Esophagus muscularis mucosa (tissue), 4 donors: ENCODE results near the gene HTRA1. TPM values are rescaled to one million over a fixed set of nuclear protein-coding genes. Genes with fewer than 3 reads are reported as not detected.
A peak's percentile ranks its signal among the peaks of the same experiment; 100 is the strongest.

Experiments used
- DNase-seq: peaks from one replicate; pipeline ENCODE4 v3.0.0-alpha.2; 2017; ENCODE audit errors: extremely low spot score
- H3K27ac ChIP-seq, 4 donors: fragments of 200-600 bp; sonication (generic); replicated peaks in 1 of 4; 1 replicate in 3 of 4; 2 replicates in 1 of 4; pipeline ENCODE4 v1.5.1; 2016 to 2019; ENCODE audit warnings: mild to moderate bottlenecking in 1 of 4
- H3K27me3 ChIP-seq, 4 donors: fragments of 200-600 bp; sonication (generic); one replicate each; pipeline versions ENCODE4 v1.5.1 to v1.6.0; 2016 to 2019
- H3K36me3 ChIP-seq, 4 donors: fragments of 200-600 bp; sonication (generic); one replicate each; pipeline ENCODE4 v1.5.1; 2016 to 2019
- H3K4me1 ChIP-seq, 4 donors: fragments of 200-600 bp; sonication (generic); one replicate each; pipeline ENCODE4 v1.5.1; 2016 to 2019
- H3K4me3 ChIP-seq, 4 donors: fragments of 200-600 bp; sonication (generic); 1 replicate in 2 of 4; 2 replicates in 2 of 4; pipeline ENCODE4 v1.5.1; 2016 to 2019; ENCODE audit warnings: mild to moderate bottlenecking in 4 of 4, moderate library complexity in 1 of 4
- H3K9me3 ChIP-seq, 4 donors: fragments of 200-600 bp; sonication (generic); 1 replicate in 3 of 4; 2 replicates in 1 of 4; pipeline ENCODE4 v1.5.1; 2016 to 2019
- CTCF ChIP-seq, 3 experiments: fragments of 200-600 bp in 2 of 3; fragments of 450-650 bp in 1 of 3; sonication (generic) in 2 of 3; IDR thresholded peaks; one replicate each; pipeline ENCODE4 v1.5.1; 2017 to 2019; ENCODE audit warnings: antibody characterized with exemption in 3 of 3, mild to moderate bottlenecking in 2 of 3, moderate library complexity in 1 of 3
- EP300 ChIP-seq: sonication (generic); formaldehyde crosslinking; IDR thresholded peaks from one replicate; pipeline ENCODE4 v1.6.1; 2017; ENCODE audit warnings: antibody characterized with exemption
- POLR2A ChIP-seq: fragments of 450-650 bp; IDR thresholded peaks from one replicate; pipeline ENCODE4 v1.6.1; 2017; ENCODE audit warnings: antibody characterized with exemption, moderate library complexity, mild to moderate bottlenecking, low read depth
- POLR2AphosphoS5 ChIP-seq, 2 donors: sonication (generic); formaldehyde crosslinking; IDR thresholded peaks; one replicate each; pipeline ENCODE4 v1.6.1; 2017; ENCODE audit warnings: antibody characterized with exemption in 2 of 2
- WGBS: methylation state at CpG from one replicate; pipeline ENCODE4 v1.1.5; 2018; 5-methylcytosine and 5-hydroxymethylcytosine counted together
- intact Hi-C: fragments of 100-400 bp; cut with DNase I; formaldehyde crosslinking; loops from one replicate; pipeline ENCODE4 v1.15.1; 2023
- total RNA-seq, 4 donors: library from RNA; depleted of rRNA; stranded (reverse); fragments of >200 nt; gene quantifications; one replicate each; pipeline versions ENCODE4 v1.1.0 to v1.2.1, GENCODE V29; 2016

HTRA1 gene
- total RNA-seq, 4 donors from 2014 or later, result 101 to 146 (median 109) TPM

- DNase-seq, result no peak
- WGBS, result 40% methylated on average over 3 of the region's 3 CpGs
These were observed 41.3 kb upstream of the HTRA1 start for GRCh38 chr10:122419876-122420623.

GRCh38 chr10:122420624-122421007 is 40.7 kb upstream of the HTRA1 start:
- 67% methylated on average over 3 of the region's 3 CpGs for WGBS
- intact Hi-C loops, result no loop called here
- no peak overlapping the region for H3K4me3 ChIP-seq

More at GRCh38 chr10:122419876-122420623, 41.3 kb upstream of the HTRA1 start:
- intact Hi-C loops, result loop anchor here (5.0 kb wide), 1 partner anchor 38 kb away; no protein-coding TSS in a partner anchor
- no peak for TF ChIP-seq EP300
- TF ChIP-seq POLR2AphosphoS5 (IDR thresholded peaks at IDR 0.05), result peak; percentile 68 to 79
- H3K27ac ChIP-seq, result peak overlapping the region; percentile 70 to 79 (median 74)
- no peaks in the 10 kb centered on the region for H3K9me3 ChIP-seq
- no peaks in the 10 kb centered on the region for H3K27me3 ChIP-seq
- peaks cover 37 to 61% (median 52%) of the 10 kb centered on the region in 4 donors for H3K4me1 ChIP-seq
- H3K36me3 ChIP-seq, result peaks cover 0 to 57% (median 17%) of the 10 kb centered on the region in 4 donors
- H3K4me3 ChIP-seq, result no peak overlapping the region

GRCh38 chr10:122421054-122421625 is 40.2 kb upstream of the HTRA1 start:
- Histone ChIP-seq H3K36me3 (peaks cover 0 to 53% (median 12%) of the 10 kb centered on the region in 4 donors), H3K4me1 (peaks cover 37 to 61% (median 52%) of the 10 kb centered on the region in 4 donors), H3K9me3 (no peaks in the 10 kb centered on the region), H3K4me3 (no peak overlapping the region), H3K27ac (peak overlapping the region; percentile 70 to 79 (median 74)), H3K27me3 (no peaks in the 10 kb centered on the region)
- no peak for DNase-seq
- WGBS, result 64% methylated on average over 3 of the region's 3 CpGs
- intact Hi-C loops, result no loop called here
- peak in 1 of 2 donors; percentile 20 for TF ChIP-seq POLR2AphosphoS5 (IDR thresholded peaks at IDR 0.05)
- TF ChIP-seq POLR2A, result no peak

More at GRCh38 chr10:122420624-122421007, 40.7 kb upstream of the HTRA1 start:
- Histone ChIP-seq H3K36me3 (peaks cover 0 to 58% (median 17%) of the 10 kb centered on the region in 4 donors), H3K27me3 (no peaks in the 10 kb centered on the region), H3K9me3 (no peaks in the 10 kb centered on the region), H3K4me1 (peaks cover 37 to 61% (median 52%) of the 10 kb centered on the region in 4 donors), H3K27ac (peak overlapping the region; percentile 70 to 79 (median 74))
- TF ChIP-seq CTCF (IDR thresholded peaks at IDR 0.05) (no peak), EP300 (no peak), POLR2AphosphoS5 (IDR thresholded peaks at IDR 0.05) (no peak), POLR2A (no peak)
- DNase-seq, result no peak

GRCh38 chr10:122421742-122422141 is 39.6 kb upstream of the HTRA1 start:
- H3K4me1 ChIP-seq, result peaks cover 35 to 61% (median 52%) of the 10 kb centered on the region in 4 donors
- intact Hi-C loops, result no loop called here
- no peaks in the 10 kb centered on the region for H3K9me3 ChIP-seq
- H3K4me3 ChIP-seq, result no peak overlapping the region
- peak overlapping the region; percentile 70 to 79 (median 74) for H3K27ac ChIP-seq
- H3K36me3 ChIP-seq, result peaks cover 0 to 49% (median 8%) of the 10 kb centered on the region in 4 donors
- TF ChIP-seq POLR2AphosphoS5 (IDR thresholded peaks at IDR 0.05) (no peak), POLR2A (no peak), EP300 (no peak), CTCF (IDR thresholded peaks at IDR 0.05) (no peak)
- DNase-seq, result no peak
- H3K27me3 ChIP-seq, result no peaks in the 10 kb centered on the region

GRCh38 chr10:122422266-122422989 is 38.9 kb upstream of the HTRA1 start:
- Histone ChIP-seq H3K4me3 (no peak overlapping the region), H3K27me3 (no peaks in the 10 kb centered on the region), H3K4me1 (peaks cover 32 to 61% (median 52%) of the 10 kb centered on the region in 4 donors), H3K36me3 (peaks cover 0 to 51% (median 13%) of the 10 kb centered on the region in 4 donors), H3K27ac (peak overlapping the region; percentile 70 to 79 (median 74)), H3K9me3 (no peaks in the 10 kb centered on the region)
- no peak for DNase-seq
- peak in 1 of 2 donors; percentile 5 for TF ChIP-seq POLR2AphosphoS5 (IDR thresholded peaks at IDR 0.05)
- TF ChIP-seq EP300, result no peak
- intact Hi-C loops, result no loop called here
- WGBS, result 64% methylated on average over 5 of the region's 5 CpGs
